ENCODE data around the gene EXOC6.

EXOC6 gene

DNA sequence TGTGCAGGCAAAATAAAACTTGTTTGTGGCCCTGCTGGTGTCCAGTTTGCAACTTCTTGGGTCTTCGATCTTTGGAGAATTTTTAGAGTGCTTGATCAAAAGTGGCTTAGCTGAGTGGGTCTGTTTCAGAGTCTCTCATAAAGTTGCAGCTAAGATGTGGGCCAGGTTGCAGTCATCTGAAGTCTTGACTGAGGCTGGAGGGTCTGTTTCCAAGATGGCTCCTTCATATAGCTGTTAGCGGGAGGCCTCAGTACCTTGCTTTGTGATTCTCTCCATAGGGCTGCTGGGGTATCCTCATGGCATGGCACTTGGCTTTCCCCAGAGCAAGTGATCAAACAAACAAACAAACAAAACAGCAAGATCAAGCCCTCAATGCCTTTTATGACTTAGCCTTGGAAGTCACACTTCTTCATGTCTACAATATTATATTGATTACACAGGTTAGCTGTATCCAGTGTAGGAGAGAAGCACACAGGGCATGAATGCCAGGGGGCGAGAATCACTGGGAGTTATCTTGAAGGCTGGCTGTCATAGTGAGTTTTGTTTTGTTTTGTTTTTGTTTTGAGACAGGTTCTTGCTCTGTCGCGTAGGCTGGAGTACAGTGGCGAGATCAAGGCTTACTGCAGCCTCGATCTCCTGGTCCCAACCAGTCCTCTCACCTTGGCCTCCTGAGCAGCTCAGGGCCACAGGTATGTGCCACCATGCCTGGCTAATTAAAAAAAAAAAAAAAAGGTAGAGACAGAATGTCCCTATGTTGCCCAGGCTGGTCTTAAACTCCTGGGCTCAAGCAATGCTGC lies 235.6 kb downstream of the EXOC6 start:
- peaks cover 5 to 7% of the 10 kb centered on the region in 2 donors for H3K27me3 ChIP-seq (ENCODE audit: control insufficient read depth in 1 of 2, insufficient read depth in 2 of 2, low read length in 2 of 2)
- no peak overlapping the region for H3K4me3 ChIP-seq (ENCODE audit: low read depth in 1 of 2, low read length in 2 of 2)
- peaks cover 0 to 4% of the 10 kb centered on the region in 2 donors for H3K4me1 ChIP-seq (ENCODE audit: control insufficient read depth in 1 of 2, insufficient read depth in 2 of 2, low read length in 2 of 2)
- H3K9ac ChIP-seq (ENCODE audit: low read depth in 1 of 2, low read length in 2 of 2) = no peak overlapping the region
- H3K36me3 ChIP-seq (ENCODE audit: control insufficient read depth in 1 of 2, insufficient read depth in 2 of 2, low read length in 2 of 2) = no peaks in the 10 kb centered on the region
- H3K9me3 ChIP-seq (ENCODE audit: control insufficient read depth in 1 of 2, low read length in 2 of 2) = no peaks in the 10 kb centered on the region
- no peak overlapping the region for H3K27ac ChIP-seq (ENCODE audit: low read depth, low read length)

DNA sequence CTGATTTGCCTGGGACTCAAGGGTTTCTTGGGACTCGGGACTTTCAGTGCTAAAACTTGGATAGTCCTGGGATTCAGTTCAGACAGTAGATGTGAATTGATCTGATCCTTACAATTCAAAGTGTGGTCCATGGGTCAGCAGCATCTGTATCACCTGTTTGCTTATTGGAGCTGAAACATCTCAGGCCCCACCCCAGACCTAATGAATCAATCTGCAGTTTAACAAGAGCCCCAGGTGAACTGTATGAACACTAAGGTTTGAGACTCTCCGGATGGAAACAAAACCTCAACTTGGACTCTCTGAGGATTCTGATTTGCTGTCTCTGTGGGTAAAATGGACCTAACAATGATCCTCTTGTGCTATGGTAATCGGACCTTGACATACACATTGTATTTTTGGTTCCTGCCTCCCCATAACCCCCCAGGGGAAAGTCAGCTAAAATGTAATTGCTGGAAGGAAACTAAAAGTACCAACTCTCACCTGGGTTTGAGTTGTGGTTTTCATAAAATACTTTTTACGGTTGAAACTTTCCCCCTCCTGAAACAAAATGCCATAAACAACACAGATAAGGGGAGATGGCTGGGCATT lies 237.0 kb downstream of the EXOC6 start:
- no peaks in the 10 kb centered on the region for H3K36me3 ChIP-seq (ENCODE audit: control insufficient read depth in 1 of 2, insufficient read depth in 2 of 2, low read length in 2 of 2)
- H3K27ac ChIP-seq (ENCODE audit: low read depth, low read length) = no peak overlapping the region
- no peaks in the 10 kb centered on the region for H3K4me1 ChIP-seq (ENCODE audit: control insufficient read depth in 1 of 2, insufficient read depth in 2 of 2, low read length in 2 of 2)
- no peak overlapping the region for H3K4me3 ChIP-seq (ENCODE audit: low read depth in 1 of 2, low read length in 2 of 2)
- no peaks in the 10 kb centered on the region for H3K27me3 ChIP-seq (ENCODE audit: control insufficient read depth in 1 of 2, insufficient read depth in 2 of 2, low read length in 2 of 2)
- H3K9ac ChIP-seq (ENCODE audit: low read depth in 1 of 2, low read length in 2 of 2) = no peak overlapping the region
- no peaks in the 10 kb centered on the region for H3K9me3 ChIP-seq (ENCODE audit: control insufficient read depth in 1 of 2, low read length in 2 of 2)

DNA sequence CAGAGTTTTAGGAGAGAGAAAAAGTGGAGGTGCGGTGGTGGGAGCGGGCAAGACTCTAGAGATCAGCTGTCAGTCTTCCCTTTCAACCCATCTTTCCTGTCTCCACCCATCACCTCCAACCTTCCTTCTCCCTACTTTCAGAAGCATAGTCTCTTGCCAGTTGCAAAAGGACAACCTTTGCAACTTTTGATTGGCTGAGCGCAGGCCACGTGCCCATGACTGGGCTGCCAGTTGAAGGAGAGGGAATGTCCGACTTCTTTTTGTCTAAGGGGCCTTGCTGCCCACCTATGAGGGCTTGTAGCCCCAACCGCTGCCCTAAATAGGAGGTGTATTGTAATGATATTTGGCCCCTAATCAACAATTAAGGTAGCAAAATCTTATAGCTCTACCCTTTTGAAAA lies 238.0 kb downstream of the EXOC6 start:
- Histone ChIP-seq H3K4me1 (ENCODE audit: control insufficient read depth in 1 of 2, insufficient read depth in 2 of 2, low read length in 2 of 2) (no peaks in the 10 kb centered on the region), H3K36me3 (ENCODE audit: control insufficient read depth in 1 of 2, insufficient read depth in 2 of 2, low read length in 2 of 2) (no peaks in the 10 kb centered on the region), H3K9ac (ENCODE audit: low read depth in 1 of 2, low read length in 2 of 2) (no peak overlapping the region), H3K4me3 (ENCODE audit: low read depth in 1 of 2, low read length in 2 of 2) (no peak overlapping the region), H3K27ac (ENCODE audit: low read depth, low read length) (no peak overlapping the region), H3K9me3 (ENCODE audit: control insufficient read depth in 1 of 2, low read length in 2 of 2) (no peaks in the 10 kb centered on the region), H3K27me3 (ENCODE audit: control insufficient read depth in 1 of 2, insufficient read depth in 2 of 2, low read length in 2 of 2) (no peaks in the 10 kb centered on the region)

DNA sequence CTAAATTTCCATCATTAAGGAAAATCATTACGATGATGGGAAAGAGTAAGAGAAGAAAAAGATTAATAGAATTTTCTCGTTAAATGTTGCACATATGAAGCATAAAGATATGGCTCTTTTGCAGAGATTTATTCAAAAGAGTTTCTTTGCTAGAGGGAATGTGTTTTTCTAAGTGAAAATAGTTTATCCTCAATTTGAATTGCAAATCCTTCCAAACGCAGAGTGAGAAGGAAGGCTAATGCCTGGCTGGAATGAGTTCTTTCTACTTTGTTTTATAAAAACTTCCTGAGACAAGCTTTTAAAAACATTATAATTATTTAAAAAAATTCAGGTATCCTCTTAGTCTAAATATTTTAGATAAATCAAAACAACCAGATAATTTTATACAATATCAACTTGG lies 239.5 kb downstream of the EXOC6 start:
- no peaks in the 10 kb centered on the region for H3K27me3 ChIP-seq (ENCODE audit: control insufficient read depth in 1 of 2, insufficient read depth in 2 of 2, low read length in 2 of 2)
- H3K9me3 ChIP-seq (ENCODE audit: control insufficient read depth in 1 of 2, low read length in 2 of 2) = no peaks in the 10 kb centered on the region
- H3K4me3 ChIP-seq (ENCODE audit: low read depth in 1 of 2, low read length in 2 of 2) = no peak overlapping the region
- H3K4me1 ChIP-seq (ENCODE audit: control insufficient read depth in 1 of 2, insufficient read depth in 2 of 2, low read length in 2 of 2) = no peaks in the 10 kb centered on the region
- no peak overlapping the region for H3K27ac ChIP-seq (ENCODE audit: low read depth, low read length)
- no peak overlapping the region for H3K9ac ChIP-seq (ENCODE audit: low read depth in 1 of 2, low read length in 2 of 2)
- no peaks in the 10 kb centered on the region for H3K36me3 ChIP-seq (ENCODE audit: control insufficient read depth in 1 of 2, insufficient read depth in 2 of 2, low read length in 2 of 2)

DNA sequence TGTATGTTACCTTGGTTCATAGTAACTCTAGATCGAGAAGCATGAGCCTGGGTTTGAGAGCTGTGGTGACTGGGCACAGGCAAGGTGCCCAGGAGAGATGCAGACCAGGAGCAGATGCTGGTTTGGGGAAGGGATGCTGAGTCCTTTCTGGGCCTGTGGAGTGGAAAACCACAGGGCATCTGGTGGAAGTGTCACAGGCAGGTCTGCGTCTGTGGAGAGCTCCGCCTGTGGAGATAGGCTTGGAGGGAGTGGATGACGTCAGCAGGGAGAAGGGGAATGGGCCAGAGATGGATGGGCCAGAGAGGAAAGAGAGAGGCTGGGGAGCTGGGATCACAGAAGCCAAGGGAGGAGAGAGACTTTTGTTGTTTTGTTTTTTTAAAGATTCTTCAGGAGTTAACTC lies 240.1 kb downstream of the EXOC6 start:
- H3K9me3 ChIP-seq (ENCODE audit: control insufficient read depth in 1 of 2, low read length in 2 of 2) = no peaks in the 10 kb centered on the region
- no peaks in the 10 kb centered on the region for H3K36me3 ChIP-seq (ENCODE audit: control insufficient read depth in 1 of 2, insufficient read depth in 2 of 2, low read length in 2 of 2)
- H3K27ac ChIP-seq (ENCODE audit: low read depth, low read length) = no peak overlapping the region
- H3K9ac ChIP-seq (ENCODE audit: low read depth in 1 of 2, low read length in 2 of 2) = no peak overlapping the region
- H3K4me3 ChIP-seq (ENCODE audit: low read depth in 1 of 2, low read length in 2 of 2) = no peak overlapping the region
- no peaks in the 10 kb centered on the region for H3K27me3 ChIP-seq (ENCODE audit: control insufficient read depth in 1 of 2, insufficient read depth in 2 of 2, low read length in 2 of 2)
- H3K4me1 ChIP-seq (ENCODE audit: control insufficient read depth in 1 of 2, insufficient read depth in 2 of 2, low read length in 2 of 2) = no peaks in the 10 kb centered on the region

DNA sequence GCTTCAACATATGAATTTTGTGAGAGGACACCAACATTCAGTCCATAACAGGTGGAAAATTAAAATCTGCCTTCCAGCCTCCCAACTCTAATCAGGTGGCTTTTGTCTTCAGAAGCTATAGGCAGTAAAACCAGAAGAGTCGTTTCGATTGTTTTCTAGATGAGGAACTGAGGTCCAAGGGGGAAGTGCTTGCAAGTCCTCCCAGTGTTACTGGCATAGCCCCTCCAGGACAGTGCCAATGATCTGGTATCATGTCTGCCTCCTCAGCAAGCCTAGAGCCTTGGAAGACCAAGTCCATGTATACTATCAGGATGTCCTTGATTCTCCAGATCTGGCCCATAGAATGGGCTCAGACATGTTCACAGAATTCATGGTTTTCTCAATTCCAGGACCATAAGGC lies 242.3 kb downstream of the EXOC6 start:
- Histone ChIP-seq H3K9me3 (ENCODE audit: control insufficient read depth in 1 of 2, low read length in 2 of 2) (no peaks in the 10 kb centered on the region), H3K27me3 (ENCODE audit: control insufficient read depth in 1 of 2, insufficient read depth in 2 of 2, low read length in 2 of 2) (peaks cover 0 to 2% of the 10 kb centered on the region in 2 donors), H3K27ac (ENCODE audit: low read depth, low read length) (no peak overlapping the region), H3K4me3 (ENCODE audit: low read depth in 1 of 2, low read length in 2 of 2) (no peak overlapping the region), H3K9ac (ENCODE audit: low read depth in 1 of 2, low read length in 2 of 2) (no peak overlapping the region), H3K36me3 (ENCODE audit: control insufficient read depth in 1 of 2, insufficient read depth in 2 of 2, low read length in 2 of 2) (no peaks in the 10 kb centered on the region), H3K4me1 (ENCODE audit: control insufficient read depth in 1 of 2, insufficient read depth in 2 of 2, low read length in 2 of 2) (no peaks in the 10 kb centered on the region)

DNA sequence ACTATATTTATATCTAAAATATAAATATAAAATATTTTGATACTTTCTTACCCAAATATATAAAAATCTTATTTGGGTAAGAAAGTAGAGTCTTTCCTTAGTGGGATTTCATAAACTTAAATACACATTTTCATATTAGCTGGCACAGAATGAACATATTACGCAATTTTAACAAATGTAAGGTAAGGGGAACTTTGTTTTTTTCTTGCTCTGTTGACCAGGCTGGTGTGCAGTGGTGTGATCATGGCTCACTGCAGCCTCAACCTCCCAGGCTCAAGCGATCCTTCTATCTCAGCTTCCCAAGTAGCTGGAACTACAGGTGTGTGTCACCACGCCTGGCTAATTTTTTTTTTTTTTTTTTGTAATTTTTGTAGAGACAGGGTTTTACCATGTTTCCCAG lies 243.6 kb downstream of the EXOC6 start:
- Histone ChIP-seq H3K27me3 (ENCODE audit: control insufficient read depth in 1 of 2, insufficient read depth in 2 of 2, low read length in 2 of 2) (peaks cover 0 to 2% of the 10 kb centered on the region in 2 donors), H3K36me3 (ENCODE audit: control insufficient read depth in 1 of 2, insufficient read depth in 2 of 2, low read length in 2 of 2) (no peaks in the 10 kb centered on the region), H3K4me3 (ENCODE audit: low read depth in 1 of 2, low read length in 2 of 2) (no peak overlapping the region), H3K4me1 (ENCODE audit: control insufficient read depth in 1 of 2, insufficient read depth in 2 of 2, low read length in 2 of 2) (no peaks in the 10 kb centered on the region), H3K9ac (ENCODE audit: low read depth in 1 of 2, low read length in 2 of 2) (no peak overlapping the region), H3K9me3 (ENCODE audit: control insufficient read depth in 1 of 2, low read length in 2 of 2) (no peaks in the 10 kb centered on the region), H3K27ac (ENCODE audit: low read depth, low read length) (no peak overlapping the region)

DNA sequence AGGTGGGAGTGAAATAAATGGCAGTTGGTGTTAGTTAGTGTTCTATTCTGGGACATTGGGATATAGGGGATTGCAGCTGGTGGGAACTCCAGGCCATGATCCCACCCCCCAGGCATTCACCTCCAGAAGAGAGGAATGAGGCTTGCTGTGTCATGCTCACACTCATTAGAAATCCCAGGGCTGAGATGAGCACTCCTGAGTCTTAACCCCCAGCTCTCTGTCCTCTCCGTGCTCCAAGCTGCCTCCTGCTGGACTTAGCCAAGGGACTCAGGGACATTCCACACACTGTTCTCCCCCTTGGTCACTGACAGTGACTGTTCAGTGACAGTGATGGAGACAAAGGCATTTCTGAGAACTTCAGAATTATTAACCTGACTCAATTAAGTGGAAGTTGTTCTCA lies 246.9 kb downstream of the EXOC6 start:
- Histone ChIP-seq H3K4me3 (ENCODE audit: low read depth in 1 of 2, low read length in 2 of 2) (no peak overlapping the region), H3K27me3 (ENCODE audit: control insufficient read depth in 1 of 2, insufficient read depth in 2 of 2, low read length in 2 of 2) (peaks cover 0 to 2% of the 10 kb centered on the region in 2 donors), H3K4me1 (ENCODE audit: control insufficient read depth in 1 of 2, insufficient read depth in 2 of 2, low read length in 2 of 2) (no peaks in the 10 kb centered on the region), H3K9ac (ENCODE audit: low read depth in 1 of 2, low read length in 2 of 2) (no peak overlapping the region), H3K27ac (ENCODE audit: low read depth, low read length) (no peak overlapping the region), H3K36me3 (ENCODE audit: control insufficient read depth in 1 of 2, insufficient read depth in 2 of 2, low read length in 2 of 2) (no peaks in the 10 kb centered on the region), H3K9me3 (ENCODE audit: control insufficient read depth in 1 of 2, low read length in 2 of 2) (no peaks in the 10 kb centered on the region)

DNA sequence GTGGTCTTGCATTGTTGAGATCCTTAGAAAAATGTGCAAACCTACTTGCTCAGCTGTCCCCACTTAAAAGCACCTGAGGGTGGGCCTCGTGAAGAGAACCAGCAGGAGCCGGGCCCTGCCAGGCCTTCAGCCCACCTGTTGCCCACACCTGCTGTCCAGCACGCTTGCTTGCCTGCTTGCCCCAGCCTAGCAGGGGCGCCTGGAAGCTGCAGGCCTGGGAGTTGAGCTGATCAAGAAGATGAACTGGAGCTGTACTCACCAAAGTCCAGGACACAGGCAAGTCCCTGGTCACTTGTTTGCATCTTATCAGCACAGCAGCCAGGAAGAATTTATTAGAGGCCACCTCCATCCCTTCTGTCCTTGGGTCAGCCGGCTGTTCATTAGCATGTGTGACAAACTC lies 248.6 kb downstream of the EXOC6 start:
- H3K9ac ChIP-seq (ENCODE audit: low read depth in 1 of 2, low read length in 2 of 2) = no peak overlapping the region
- peaks cover 0 to 2% of the 10 kb centered on the region in 2 donors for H3K27me3 ChIP-seq (ENCODE audit: control insufficient read depth in 1 of 2, insufficient read depth in 2 of 2, low read length in 2 of 2)

DNA sequence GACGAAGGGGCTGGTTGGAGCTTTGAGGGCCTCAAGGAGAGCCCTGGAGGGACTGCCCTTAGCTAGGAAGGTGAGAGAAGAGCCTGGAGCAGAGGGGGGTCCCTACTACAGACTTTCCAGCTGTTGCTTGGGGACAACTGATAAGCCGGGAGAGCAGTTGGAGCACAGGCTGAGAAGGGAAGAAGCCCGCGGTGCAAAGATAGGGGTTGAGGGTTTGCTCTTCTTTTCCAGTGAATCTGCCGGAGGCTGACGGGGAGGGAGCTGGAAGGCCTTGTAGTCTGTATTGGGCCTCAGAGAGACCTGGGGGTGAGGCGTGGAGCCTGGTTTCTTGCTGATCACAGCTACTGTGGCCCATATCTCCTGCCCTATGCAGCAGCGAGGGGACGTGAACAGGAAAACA lies 249.1 kb downstream of the EXOC6 start:
- H3K4me3 ChIP-seq (ENCODE audit: low read depth in 1 of 2, low read length in 2 of 2) = no peak overlapping the region
- H3K4me1 ChIP-seq (ENCODE audit: control insufficient read depth in 1 of 2, insufficient read depth in 2 of 2, low read length in 2 of 2) = no peaks in the 10 kb centered on the region
- H3K27ac ChIP-seq (ENCODE audit: low read depth, low read length) = no peak overlapping the region
- no peaks in the 10 kb centered on the region for H3K36me3 ChIP-seq (ENCODE audit: control insufficient read depth in 1 of 2, insufficient read depth in 2 of 2, low read length in 2 of 2)
- no peaks in the 10 kb centered on the region for H3K9me3 ChIP-seq (ENCODE audit: control insufficient read depth in 1 of 2, low read length in 2 of 2)
- H3K27me3 ChIP-seq (ENCODE audit: control insufficient read depth in 1 of 2, insufficient read depth in 2 of 2, low read length in 2 of 2) = peaks cover 0 to 2% of the 10 kb centered on the region in 2 donors
- H3K9ac ChIP-seq (ENCODE audit: low read depth in 1 of 2, low read length in 2 of 2) = no peak overlapping the region

More for the DNA sequence above, 248.6 kb downstream of the EXOC6 start:
- no peak overlapping the region for H3K27ac ChIP-seq (ENCODE audit: low read depth, low read length)
- H3K4me1 ChIP-seq (ENCODE audit: control insufficient read depth in 1 of 2, insufficient read depth in 2 of 2, low read length in 2 of 2) = no peaks in the 10 kb centered on the region
- H3K9me3 ChIP-seq (ENCODE audit: control insufficient read depth in 1 of 2, low read length in 2 of 2) = no peaks in the 10 kb centered on the region
- H3K4me3 ChIP-seq (ENCODE audit: low read depth in 1 of 2, low read length in 2 of 2) = no peak overlapping the region
- no peaks in the 10 kb centered on the region for H3K36me3 ChIP-seq (ENCODE audit: control insufficient read depth in 1 of 2, insufficient read depth in 2 of 2, low read length in 2 of 2)

Data from duodenal mucosa (tissue), 2 donors.